Endothelial cell of umbilical vein (primary cell): ENCODE data around the gene TIGIT. TPM values are rescaled to one million over a fixed set of nuclear protein-coding genes. Genes with fewer than 3 reads are reported as not detected.

Source experiments
- BruUV-seq: library from RNA; stranded (reverse); fragments of 400-500 nt; replicated peaks from 2 replicates; lab custom pipeline; 2021; lab: Mats Ljungman, UMichigan
- CTCF ChIA-PET: fragments of 300-600, 350-600 bp; sonication (Branson Sonifier 250); formaldehyde crosslinking; loops from one replicate; lab custom pipeline; 2021; ENCODE audit warnings: antibody characterized with exemption, inconsistent platforms; lab: Charles Lee
- POLR2A ChIA-PET: fragments of 300-600, 350-600 bp; sonication (Branson Sonifier 250); formaldehyde crosslinking; loops from one replicate; lab custom pipeline; 2021; ENCODE audit warnings: antibody characterized with exemption, inconsistent platforms; lab: Charles Lee
- DNase-seq: peaks from one replicate; pipeline ENCODE4 v3.0.0-alpha.2; 2011; ENCODE audit warnings: low read depth, low spot score
- FAIRE-seq: peaks from 2 replicates; lab custom pipeline; 2011; peaks lifted over from hg19 to GRCh38; lab: Jason Lieb, UNC
- H2AFZ ChIP-seq: 2 replicates; pipeline ENCODE4 v1.6.0; 2012; ENCODE audit warnings: low read depth, low read length, control low read depth, inconsistent platforms
- H3K27ac ChIP-seq: 2 replicates; pipeline ENCODE4 v1.5.1; 2011; ENCODE audit warnings: low read depth, mild to moderate bottlenecking, control low read depth, low read length, moderate library complexity; ENCODE audit not compliant: insufficient read depth
- H3K27me3 ChIP-seq, 2 experiments: 2 replicates each; pipeline versions ENCODE4 v1.6.0 to v1.6.1; 2011; ENCODE audit warnings: low read length in 2 of 2, mixed read lengths in 1 of 2; ENCODE audit not compliant: control insufficient read depth in 2 of 2, insufficient read depth in 2 of 2
- H3K36me3 ChIP-seq, 2 experiments: 2 replicates in 1 of 2; 3 replicates in 1 of 2; pipeline ENCODE4 v1.5.1; 2011; ENCODE audit warnings: low read length in 2 of 2, mild to moderate bottlenecking in 1 of 2, moderate library complexity in 1 of 2; ENCODE audit not compliant: control insufficient read depth in 2 of 2, insufficient read depth in 2 of 2; ENCODE audit errors: extremely low read depth in 1 of 2
- H3K4me1 ChIP-seq: 3 replicates; pipeline ENCODE4 v1.5.1; 2011; ENCODE audit warnings: mild to moderate bottlenecking, low read length; ENCODE audit not compliant: control insufficient read depth, insufficient read depth; ENCODE audit errors: extremely low read depth
- H3K4me2 ChIP-seq: 2 replicates; pipeline ENCODE4 v1.6.1; 2011; ENCODE audit warnings: low read length, control low read depth, mixed read lengths; ENCODE audit not compliant: insufficient read depth
- H3K4me3 ChIP-seq, 3 experiments: fragments of 200-600 bp in 1 of 3; sonication (generic), shearing (Covaris generic) in 1 of 3; replicated peaks in 1 of 3; 2 replicates each; pipeline ENCODE4 v1.5.1; 2011 to 2016; ENCODE audit warnings: control low read depth in 3 of 3, low read length in 3 of 3, mild to moderate bottlenecking in 2 of 3, inconsistent platforms in 1 of 3, low read depth in 1 of 3, moderate library complexity in 1 of 3; ENCODE audit not compliant: insufficient read depth in 1 of 3
- H3K79me2 ChIP-seq: 2 replicates; pipeline ENCODE4 v1.6.0; 2012; ENCODE audit warnings: low read length, inconsistent platforms; ENCODE audit not compliant: control insufficient read depth, insufficient read depth
- H3K9ac ChIP-seq: replicated peaks from 2 replicates; pipeline ENCODE3; 2011; ENCODE audit warnings: low read length, control low read depth; ENCODE audit not compliant: insufficient read depth; ENCODE audit errors: extremely low read depth
- H3K9me1 ChIP-seq: replicated peaks from 3 replicates; pipeline ENCODE4 v1.6.0; 2011; ENCODE audit warnings: mild to moderate bottlenecking, low read length; ENCODE audit not compliant: control insufficient read depth, insufficient read depth; ENCODE audit errors: extremely low read depth
- H3K9me3 ChIP-seq: replicated peaks from 2 replicates; pipeline ENCODE4 v1.5.1; 2012; ENCODE audit warnings: low read length, inconsistent platforms; ENCODE audit not compliant: control insufficient read depth, insufficient read depth
- H4K20me1 ChIP-seq: replicated peaks from 2 replicates; pipeline ENCODE3; 2011; ENCODE audit warnings: mild to moderate bottlenecking, low read length; ENCODE audit not compliant: control insufficient read depth, insufficient read depth; ENCODE audit errors: extremely low read depth
- CTCF ChIP-seq, 2 donors: IDR thresholded peaks; 1 replicate in 1 of 2; 2 replicates in 1 of 2; pipeline ENCODE4 v1.5.1; 2011; ENCODE audit warnings: low read length in 2 of 2, mild to moderate bottlenecking in 2 of 2, moderate library complexity in 2 of 2, control low read depth in 1 of 2, inconsistent platforms in 1 of 2, low read depth in 1 of 2; ENCODE audit not compliant: insufficient read depth in 1 of 2; ENCODE audit errors: extremely low read depth in 1 of 2
- EZH2 ChIP-seq: IDR thresholded peaks from 2 replicates; pipeline ENCODE4 v1.6.1; 2012; ENCODE audit warnings: borderline replicate concordance, low read depth, mild to moderate bottlenecking, moderate library complexity, low read length, inconsistent platforms; ENCODE audit not compliant: severe bottlenecking
- FOS ChIP-seq: IDR thresholded peaks from 2 replicates; pipeline ENCODE4 v1.6.1; 2011; ENCODE audit warnings: mild to moderate bottlenecking, low read length, moderate library complexity, borderline replicate concordance; ENCODE audit not compliant: insufficient read depth
- GATA2 ChIP-seq: IDR thresholded peaks from 2 replicates; pipeline ENCODE4 v1.7.0; 2011; ENCODE audit warnings: low read depth, mild to moderate bottlenecking, moderate library complexity, mixed read lengths, low read length; ENCODE audit not compliant: insufficient read length, insufficient read depth
- JUN ChIP-seq: IDR thresholded peaks from 2 replicates; pipeline ENCODE4 v1.6.1; 2011; ENCODE audit warnings: borderline replicate concordance, low read depth; ENCODE audit not compliant: insufficient read length, insufficient read depth
- MYC ChIP-seq: IDR thresholded peaks from one replicate; pipeline ENCODE4 v1.6.1; 2011; ENCODE audit warnings: mild to moderate bottlenecking, low read depth, low read length
- POLR2AphosphoS5 ChIP-seq: IDR thresholded peaks from 2 replicates; pipeline ENCODE4 v1.6.1; 2012; ENCODE audit warnings: low read depth, mild to moderate bottlenecking, control low read depth, low read length, moderate library complexity; ENCODE audit not compliant: insufficient read depth
- dilution Hi-C: fragments of 300-500 bp; cut with MboI; formaldehyde crosslinking; loops from one replicate; pipeline ENCODE4 v1.15.0; 2019; ENCODE audit warnings: low sequenced_read_pairs; ENCODE audit not compliant: extremely low pct_ligation_motif_present
- intact Hi-C: fragments of 100-400 bp; cut with micrococcal nuclease; formaldehyde crosslinking; loops from one replicate; pipeline ENCODE4 v1.10.0; 2022
- polyA plus RNA-seq, 4 experiments: library from polyadenylated mRNA; depleted of rRNA in 3 of 4; stranded (reverse) in 3 of 4; unstranded in 1 of 4; fragments of >200 nt; gene quantifications; 2 replicates each; pipeline versions ENCODE4 v1.2.1 to v1.2.3, GENCODE V29; 2011 to 2012; ENCODE audit warnings: missing spikeins in 1 of 4
- total RNA-seq: library from RNA; stranded (reverse); gene quantifications from 2 replicates; pipeline ENCODE4 v1.2.3, GENCODE V29; 2021
- TF ChIP-seq, protein P1 (sequence below): IDR thresholded peaks from 2 replicates; pipeline ENCODE4 v1.6.1; 2011; ENCODE audit not compliant: insufficient read depth, insufficient read length

Gene TIGIT
- total and polyA plus RNA-seq, 2 donors (not counting 3 experiments of a cell fraction or from before 2014, with no cell fraction given), result not detected

- H3K9me1 ChIP-seq, result no peaks in the 10 kb centered on the region
- H4K20me1 ChIP-seq, result no peaks in the 10 kb centered on the region
- no peak overlapping the region for H3K27ac ChIP-seq
- TF ChIP-seq, protein P1, sequence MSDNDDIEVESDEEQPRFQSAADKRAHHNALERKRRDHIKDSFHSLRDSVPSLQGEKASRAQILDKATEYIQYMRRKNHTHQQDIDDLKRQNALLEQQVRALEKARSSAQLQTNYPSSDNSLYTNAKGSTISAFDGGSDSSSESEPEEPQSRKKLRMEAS, result no peak
- TF ChIP-seq FOS (no peak), CTCF (IDR thresholded peaks at IDR 0.05; ENCODE audit: extremely low read depth in 1 of 2, insufficient read depth in 1 of 2, low read depth in 1 of 2, low read length in 2 of 2) (no peak), JUN (no peak), POLR2AphosphoS5 (no peak), MYC (no peak), GATA2 (no peak), EZH2 (no peak)
- dilution Hi-C loops, result no loop called here
- H3K79me2 ChIP-seq, result no peaks in the 10 kb centered on the region
- intact Hi-C loops, result loop anchor here (1.0 to 10.0 kb wide), 3 partner anchors 148 to 563 kb away; no protein-coding TSS in a partner anchor
- H3K4me1 ChIP-seq, result no peaks in the 10 kb centered on the region
- H3K36me3 ChIP-seq, result no peaks in the 10 kb centered on the region
- H3K9me3 ChIP-seq, result no peaks in the 10 kb centered on the region
- DNase-seq (no peak), FAIRE-seq (no peak)
- ChIA-PET CTCF (interaction anchor here (0.9 to 2.7 kb wide), 18 partner anchors 9 to 869 kb away, joined by 3 to 47 read pairs (median 6); partner anchors contain the start of genes DRD3 and GRAMD1C), POLR2A (no interaction called here)
- no TSS peak for BruUV-seq
- H3K27me3 ChIP-seq, result peaks cover 8 to 12% of the 10 kb centered on the region in 2 experiments
- H2AFZ ChIP-seq, result no peak overlapping the region
- H3K9ac ChIP-seq, result no peak overlapping the region
- no peak overlapping the region for H3K4me3 ChIP-seq
- no peak overlapping the region for H3K4me2 ChIP-seq
Measured at GRCh38 chr3:114299941-114300624, 6.3 kb downstream of the TIGIT start.
